ENCODE measurements around the gene CNTNAP5.

The CNTNAP5 gene

GRCh38 chr2:124646166-124646815 lies 621.2 kb downstream of the CNTNAP5 start:
- Mint-ChIP-seq H3K9me3 (peaks cover 3% of the 10 kb centered on the region), H3K4me3 (no peak overlapping the region), H3K4me1 (no peaks in the 10 kb centered on the region), H3K36me3 (no peaks in the 10 kb centered on the region), H3K27me3 (no peaks in the 10 kb centered on the region), H3K27ac (no peak overlapping the region)
- CTCF ChIA-PET, result no interaction called here
- DNase-seq, result no peak

GRCh38 chr2:124647245-124647644 lies 622.2 kb downstream of the CNTNAP5 start:
- Mint-ChIP-seq H3K4me1 (no peaks in the 10 kb centered on the region), H3K36me3 (no peaks in the 10 kb centered on the region), H3K27me3 (no peaks in the 10 kb centered on the region), H3K4me3 (no peak overlapping the region), H3K9me3 (peaks cover 3% of the 10 kb centered on the region), H3K27ac (no peak overlapping the region)
- DNase-seq, result no peak
- CTCF ChIA-PET, result no interaction called here

GRCh38 chr2:124647663-124648062 lies 622.6 kb downstream of the CNTNAP5 start:
- H3K4me1 Mint-ChIP-seq, result no peaks in the 10 kb centered on the region
- CTCF ChIA-PET, result no interaction called here

GRCh38 chr2:124649001-124649400 lies 623.9 kb downstream of the CNTNAP5 start:
- H3K4me1 Mint-ChIP-seq, result no peaks in the 10 kb centered on the region
- no peaks in the 10 kb centered on the region for H3K27me3 Mint-ChIP-seq
- H3K36me3 Mint-ChIP-seq, result no peaks in the 10 kb centered on the region
- DNase-seq, result no peak
- peaks cover 3% of the 10 kb centered on the region for H3K9me3 Mint-ChIP-seq
- CTCF ChIA-PET, result no interaction called here
- no peak overlapping the region for H3K4me3 Mint-ChIP-seq
- no peak overlapping the region for H3K27ac Mint-ChIP-seq

More at GRCh38 chr2:124647663-124648062, 622.6 kb downstream of the CNTNAP5 start:
- DNase-seq, result no peak
- Mint-ChIP-seq H3K27me3 (no peaks in the 10 kb centered on the region), H3K36me3 (no peaks in the 10 kb centered on the region), H3K9me3 (peaks cover 3% of the 10 kb centered on the region), H3K27ac (no peak overlapping the region), H3K4me3 (no peak overlapping the region)

GRCh38 chr2:124652099-124652498 lies 627.0 kb downstream of the CNTNAP5 start:
- no peak overlapping the region for H3K4me3 Mint-ChIP-seq
- CTCF ChIA-PET, result no interaction called here
- no peaks in the 10 kb centered on the region for H3K4me1 Mint-ChIP-seq
- H3K27me3 Mint-ChIP-seq, result no peaks in the 10 kb centered on the region
- DNase-seq, result no peak
- H3K36me3 Mint-ChIP-seq, result no peaks in the 10 kb centered on the region
- peaks cover 3% of the 10 kb centered on the region for H3K9me3 Mint-ChIP-seq
- no peak overlapping the region for H3K27ac Mint-ChIP-seq

GRCh38 chr2:124658373-124658772 lies 633.3 kb downstream of the CNTNAP5 start:
- H3K4me1 Mint-ChIP-seq, result no peaks in the 10 kb centered on the region
- H3K36me3 Mint-ChIP-seq, result no peaks in the 10 kb centered on the region
- H3K4me3 Mint-ChIP-seq, result no peak overlapping the region
- CTCF ChIA-PET, result no interaction called here
- H3K9me3 Mint-ChIP-seq, result peaks cover 3% of the 10 kb centered on the region
- no peaks in the 10 kb centered on the region for H3K27me3 Mint-ChIP-seq
- no peak overlapping the region for H3K27ac Mint-ChIP-seq
- no peak for DNase-seq

GRCh38 chr2:124661558-124661957 lies 636.5 kb downstream of the CNTNAP5 start:
- no peaks in the 10 kb centered on the region for H3K27me3 Mint-ChIP-seq
- H3K27ac Mint-ChIP-seq, result no peak overlapping the region
- no peak overlapping the region for H3K4me3 Mint-ChIP-seq
- CTCF ChIA-PET, result no interaction called here
- DNase-seq, result no peak
- no peaks in the 10 kb centered on the region for H3K4me1 Mint-ChIP-seq
- peaks cover 5% of the 10 kb centered on the region for H3K9me3 Mint-ChIP-seq
- H3K36me3 Mint-ChIP-seq, result no peaks in the 10 kb centered on the region

GRCh38 chr2:124662946-124663644 lies 638.0 kb downstream of the CNTNAP5 start:
- peaks cover 2% of the 10 kb centered on the region for H3K9me3 Mint-ChIP-seq
- no peak for DNase-seq
- CTCF ChIA-PET, result no interaction called here
- H3K4me3 Mint-ChIP-seq, result no peak overlapping the region
- no peak overlapping the region for H3K27ac Mint-ChIP-seq
- H3K36me3 Mint-ChIP-seq, result no peaks in the 10 kb centered on the region
- no peaks in the 10 kb centered on the region for H3K27me3 Mint-ChIP-seq
- no peaks in the 10 kb centered on the region for H3K4me1 Mint-ChIP-seq

- CTCF ChIA-PET, result no interaction called here
- Mint-ChIP-seq H3K4me3 (no peak overlapping the region), H3K4me1 (no peaks in the 10 kb centered on the region), H3K9me3 (peaks cover 2% of the 10 kb centered on the region), H3K27ac (no peak overlapping the region), H3K27me3 (no peaks in the 10 kb centered on the region), H3K36me3 (no peaks in the 10 kb centered on the region)
- no peak for DNase-seq
These were observed 638.5 kb downstream of the CNTNAP5 start for GRCh38 chr2:124663645-124663997.

- CTCF ChIA-PET, result no interaction called here
- Mint-ChIP-seq H3K27me3 (no peaks in the 10 kb centered on the region), H3K4me1 (no peaks in the 10 kb centered on the region), H3K27ac (no peak overlapping the region), H3K4me3 (no peak overlapping the region), H3K36me3 (no peaks in the 10 kb centered on the region), H3K9me3 (peaks cover 5% of the 10 kb centered on the region)
- no peak for DNase-seq
These were observed 639.3 kb downstream of the CNTNAP5 start for GRCh38 chr2:124664363-124664762.

- Mint-ChIP-seq H3K27ac (no peak overlapping the region), H3K27me3 (no peaks in the 10 kb centered on the region), H3K4me1 (no peaks in the 10 kb centered on the region), H3K9me3 (peaks cover 5% of the 10 kb centered on the region), H3K4me3 (no peak overlapping the region), H3K36me3 (no peaks in the 10 kb centered on the region)
- DNase-seq, result no peak
- CTCF ChIA-PET, result no interaction called here
These were observed 641.9 kb downstream of the CNTNAP5 start for GRCh38 chr2:124666976-124667375.

- no peaks in the 10 kb centered on the region for H3K27me3 Mint-ChIP-seq
- CTCF ChIA-PET, result no interaction called here
- DNase-seq, result no peak
These were observed 643.1 kb downstream of the CNTNAP5 start for GRCh38 chr2:124668161-124668560.

GRCh38 chr2:124670187-124670586 lies 645.1 kb downstream of the CNTNAP5 start:
- Mint-ChIP-seq H3K36me3 (no peaks in the 10 kb centered on the region), H3K4me3 (no peak overlapping the region)

More at GRCh38 chr2:124668161-124668560, 643.1 kb downstream of the CNTNAP5 start:
- Mint-ChIP-seq H3K9me3 (peaks cover 5% of the 10 kb centered on the region), H3K4me1 (no peaks in the 10 kb centered on the region), H3K4me3 (no peak overlapping the region), H3K36me3 (no peaks in the 10 kb centered on the region), H3K27ac (no peak overlapping the region)

GRCh38 chr2:124678043-124678442 lies 653.0 kb downstream of the CNTNAP5 start:
- Mint-ChIP-seq H3K36me3 (no peaks in the 10 kb centered on the region), H3K27ac (no peak overlapping the region), H3K9me3 (peaks cover 28% of the 10 kb centered on the region), H3K4me1 (no peaks in the 10 kb centered on the region), H3K27me3 (no peaks in the 10 kb centered on the region), H3K4me3 (no peak overlapping the region)
- no peak for DNase-seq
- CTCF ChIA-PET, result no interaction called here

More at GRCh38 chr2:124670187-124670586, 645.1 kb downstream of the CNTNAP5 start:
- CTCF ChIA-PET, result no interaction called here
- Mint-ChIP-seq H3K27ac (no peak overlapping the region), H3K9me3 (peaks cover 3% of the 10 kb centered on the region), H3K27me3 (no peaks in the 10 kb centered on the region), H3K4me1 (no peaks in the 10 kb centered on the region)
- DNase-seq, result no peak

Data from activated naive CD4-positive, alpha-beta T cell treated with anti-CD3 and anti-CD28 coated beads, Interleukin-2, amount 10 ng/mL, durations not matched to agents 7 days and 5 days (primary cell).